ENCODE data around the gene RNU1-3.
"Not testable (repeated sequence)": the region's sequence is repeated elsewhere in the genome, so short reads cannot be mapped to it uniquely, and the experiment has no call there.

GRCh38 chr1:16642025-16642966 lies 24.5 kb downstream of the RNU1-3 start:
- TF ChIP-seq, protein P1, sequence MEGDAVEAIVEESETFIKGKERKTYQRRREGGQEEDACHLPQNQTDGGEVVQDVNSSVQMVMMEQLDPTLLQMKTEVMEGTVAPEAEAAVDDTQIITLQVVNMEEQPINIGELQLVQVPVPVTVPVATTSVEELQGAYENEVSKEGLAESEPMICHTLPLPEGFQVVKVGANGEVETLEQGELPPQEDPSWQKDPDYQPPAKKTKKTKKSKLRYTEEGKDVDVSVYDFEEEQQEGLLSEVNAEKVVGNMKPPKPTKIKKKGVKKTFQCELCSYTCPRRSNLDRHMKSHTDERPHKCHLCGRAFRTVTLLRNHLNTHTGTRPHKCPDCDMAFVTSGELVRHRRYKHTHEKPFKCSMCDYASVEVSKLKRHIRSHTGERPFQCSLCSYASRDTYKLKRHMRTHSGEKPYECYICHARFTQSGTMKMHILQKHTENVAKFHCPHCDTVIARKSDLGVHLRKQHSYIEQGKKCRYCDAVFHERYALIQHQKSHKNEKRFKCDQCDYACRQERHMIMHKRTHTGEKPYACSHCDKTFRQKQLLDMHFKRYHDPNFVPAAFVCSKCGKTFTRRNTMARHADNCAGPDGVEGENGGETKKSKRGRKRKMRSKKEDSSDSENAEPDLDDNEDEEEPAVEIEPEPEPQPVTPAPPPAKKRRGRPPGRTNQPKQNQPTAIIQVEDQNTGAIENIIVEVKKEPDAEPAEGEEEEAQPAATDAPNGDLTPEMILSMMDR (IDR thresholded peaks at IDR 0.05) = not testable (repeated sequence)
- TF ChIP-seq EZH2 (IDR thresholded peaks at IDR 0.05; ENCODE audit: borderline replicate concordance, insufficient read depth, low read depth, low read length, poor library complexity, severe bottlenecking) = not testable (repeated sequence)
